Neural progenitor cell (in vitro differentiated cells): ENCODE results near the gene USH1G. TPM values are rescaled to one million over a fixed set of nuclear protein-coding genes. Genes with fewer than 3 reads are reported as not detected.

Experiments used
- DNase-seq: peaks from one replicate; pipeline ENCODE4 v3.0.0-alpha.2; 2016; ENCODE audit warnings: low spot score
- H2AFZ ChIP-seq: fragments of 200-600 bp; sonication (generic); replicated peaks from 2 replicates; pipeline ENCODE4 v1.6.1; 2016; ENCODE audit warnings: antibody characterized with exemption
- H3F3A ChIP-seq: fragments of 200-600 bp; sonication (generic); 2 replicates; pipeline ENCODE4 v1.6.1; 2016; ENCODE audit warnings: antibody characterized with exemption, low read depth
- H3K27ac ChIP-seq: fragments of 200-600 bp; sonication (generic); 2 replicates; pipeline ENCODE4 v1.5.1; 2016; ENCODE audit warnings: mild to moderate bottlenecking
- H3K27me3 ChIP-seq: fragments of 200-600 bp; sonication (generic); 2 replicates; pipeline ENCODE4 v1.6.1; 2016; ENCODE audit warnings: mild to moderate bottlenecking, moderate library complexity
- H3K36me3 ChIP-seq: fragments of 200-600 bp; sonication (generic); 2 replicates; pipeline ENCODE4 v1.5.1; 2016
- H3K4me1 ChIP-seq: fragments of 200-600 bp; sonication (generic); 2 replicates; pipeline ENCODE4 v1.6.1; 2016; ENCODE audit warnings: mixed run types
- H3K4me2 ChIP-seq: fragments of 200-600 bp; sonication (generic); 2 replicates; pipeline ENCODE4 v1.6.1; 2016
- H3K4me3 ChIP-seq: fragments of 200-600 bp; sonication (generic); 2 replicates; pipeline ENCODE4 v1.5.1; 2016
- H3K79me2 ChIP-seq: fragments of 200-600 bp; sonication (generic); 2 replicates; pipeline ENCODE4 v1.6.1; 2016; ENCODE audit warnings: low read depth
- H3K9ac ChIP-seq: fragments of 200-600 bp; sonication (generic); 2 replicates; pipeline ENCODE4 v1.6.1; 2016
- H3K9me3 ChIP-seq: fragments of 200-600 bp; sonication (generic); 2 replicates; pipeline ENCODE4 v1.5.1; 2016; ENCODE audit warnings: low read depth
- H4K20me1 ChIP-seq: fragments of 200-600 bp; sonication (generic); 2 replicates; pipeline ENCODE4 v1.6.1; 2016; ENCODE audit warnings: low read depth
- H3K27ac Mint-ChIP-seq: 3 replicates; pipeline ENCODE4 v1.8.0; 2021; ENCODE audit warnings: mixed read lengths
- H3K27me3 Mint-ChIP-seq: 2 replicates; pipeline ENCODE4 v1.8.0; 2022; ENCODE audit warnings: low read depth, mild to moderate bottlenecking, inconsistent platforms, moderate library complexity, mixed read lengths; ENCODE audit not compliant: insufficient read depth
- H3K36me3 Mint-ChIP-seq: 3 replicates; pipeline ENCODE4 v1.8.0; 2021; ENCODE audit warnings: mixed read lengths
- H3K4me1 Mint-ChIP-seq: 3 replicates; pipeline ENCODE4 v1.8.0; 2021; ENCODE audit warnings: mixed read lengths
- H3K4me3 Mint-ChIP-seq: 3 replicates; pipeline ENCODE4 v1.8.0; 2021; ENCODE audit warnings: mild to moderate bottlenecking, moderate library complexity, mixed read lengths
- H3K9me3 Mint-ChIP-seq: 3 replicates; pipeline ENCODE4 v1.8.0; 2020; ENCODE audit warnings: mixed read lengths
- EZH2 ChIP-seq: fragments of 200-600 bp; sonication (generic); IDR thresholded peaks from 2 replicates; pipeline ENCODE4 v1.6.1; 2017; ENCODE audit warnings: antibody characterized with exemption, mild to moderate bottlenecking, moderate library complexity
- EZH2phosphoT487 ChIP-seq: fragments of 200-600 bp; sonication (generic); IDR thresholded peaks from 2 replicates; pipeline ENCODE4 v1.6.1; 2017; ENCODE audit warnings: antibody characterized with exemption
- total RNA-seq: library from RNA; depleted of rRNA; stranded (reverse); fragments of >200 nt; gene quantifications from 2 replicates; pipeline ENCODE4 v1.2.3, GENCODE V29; 2015; ENCODE audit warnings: low replicate concordance
- TF ChIP-seq, protein P1 (sequence below): fragments of 200-600 bp; sonication (generic); IDR thresholded peaks from 2 replicates; pipeline ENCODE4 v1.5.1; 2017; ENCODE audit warnings: antibody characterized with exemption, mild to moderate bottlenecking

Gene USH1G
- total RNA-seq, 1 donor from 2014 or later = not detected

DNA sequence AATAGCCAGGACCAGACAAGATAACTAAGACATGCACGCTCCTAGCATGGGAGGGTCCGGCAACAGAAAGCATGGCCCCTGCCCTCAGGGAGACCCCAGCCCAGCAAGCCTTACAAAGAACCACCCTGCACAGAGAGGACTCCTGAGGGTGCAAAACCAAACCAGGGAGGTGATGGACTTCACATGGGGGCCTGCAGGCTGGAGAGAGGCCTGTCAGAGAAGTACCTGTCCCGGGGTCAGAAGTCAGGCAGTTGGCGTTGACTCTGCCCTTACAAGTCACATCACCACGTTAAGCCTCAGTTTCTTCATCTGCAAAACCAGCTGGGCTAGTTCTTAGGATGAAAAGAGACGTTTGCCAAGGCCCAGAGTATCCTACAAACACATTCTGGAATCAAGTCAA, 5.7 kb upstream of the USH1G start:
- H3K4me1 Mint-ChIP-seq = peaks cover 2% of the 10 kb centered on the region
- no peak for TF ChIP-seq EZH2phosphoT487
- TF ChIP-seq, protein P1, sequence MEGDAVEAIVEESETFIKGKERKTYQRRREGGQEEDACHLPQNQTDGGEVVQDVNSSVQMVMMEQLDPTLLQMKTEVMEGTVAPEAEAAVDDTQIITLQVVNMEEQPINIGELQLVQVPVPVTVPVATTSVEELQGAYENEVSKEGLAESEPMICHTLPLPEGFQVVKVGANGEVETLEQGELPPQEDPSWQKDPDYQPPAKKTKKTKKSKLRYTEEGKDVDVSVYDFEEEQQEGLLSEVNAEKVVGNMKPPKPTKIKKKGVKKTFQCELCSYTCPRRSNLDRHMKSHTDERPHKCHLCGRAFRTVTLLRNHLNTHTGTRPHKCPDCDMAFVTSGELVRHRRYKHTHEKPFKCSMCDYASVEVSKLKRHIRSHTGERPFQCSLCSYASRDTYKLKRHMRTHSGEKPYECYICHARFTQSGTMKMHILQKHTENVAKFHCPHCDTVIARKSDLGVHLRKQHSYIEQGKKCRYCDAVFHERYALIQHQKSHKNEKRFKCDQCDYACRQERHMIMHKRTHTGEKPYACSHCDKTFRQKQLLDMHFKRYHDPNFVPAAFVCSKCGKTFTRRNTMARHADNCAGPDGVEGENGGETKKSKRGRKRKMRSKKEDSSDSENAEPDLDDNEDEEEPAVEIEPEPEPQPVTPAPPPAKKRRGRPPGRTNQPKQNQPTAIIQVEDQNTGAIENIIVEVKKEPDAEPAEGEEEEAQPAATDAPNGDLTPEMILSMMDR = no peak
- TF ChIP-seq EZH2 = no peak
- H3K27ac Mint-ChIP-seq = no peak overlapping the region
- no peak overlapping the region for H3K9ac ChIP-seq
- no peak overlapping the region for H3K27ac ChIP-seq
- H3K36me3 ChIP-seq = no peaks in the 10 kb centered on the region
- no peaks in the 10 kb centered on the region for H3K79me2 ChIP-seq
- no peaks in the 10 kb centered on the region for H3K36me3 Mint-ChIP-seq
- no peak for DNase-seq
- peaks cover 9% of the 10 kb centered on the region for H3K4me1 ChIP-seq
- H2AFZ ChIP-seq = no peak overlapping the region
- H3K27me3 Mint-ChIP-seq = peaks cover 70% of the 10 kb centered on the region
- H3K27me3 ChIP-seq = peaks cover 99% of the 10 kb centered on the region
- H3K9me3 ChIP-seq = no peaks in the 10 kb centered on the region
- H3K4me3 Mint-ChIP-seq = no peak overlapping the region
- no peak overlapping the region for H3K4me3 ChIP-seq
- H3K4me2 ChIP-seq = no peak overlapping the region
- H3F3A ChIP-seq = no peaks in the 10 kb centered on the region
- no peaks in the 10 kb centered on the region for H3K9me3 Mint-ChIP-seq
- peaks cover 9% of the 10 kb centered on the region for H4K20me1 ChIP-seq

DNA sequence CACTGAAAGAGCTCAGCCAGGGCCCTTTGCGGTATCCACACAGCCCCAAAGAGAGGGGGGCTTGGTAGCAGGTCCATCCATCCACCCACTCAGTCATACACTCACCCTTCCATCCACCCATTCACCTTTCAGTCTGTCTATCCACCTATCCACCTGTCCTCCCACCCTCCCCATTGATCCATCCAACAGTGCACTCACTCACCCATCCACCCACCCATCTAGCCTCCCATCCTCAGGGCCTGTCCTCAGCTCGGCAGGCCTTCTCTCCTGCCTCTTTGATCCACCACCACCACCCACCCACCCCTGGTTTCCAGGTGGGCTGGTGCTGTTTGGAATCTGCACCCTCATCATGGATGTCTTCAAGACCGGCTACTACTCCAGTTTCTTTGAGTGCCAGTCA, 2.2 kb upstream of the USH1G start:
- TF ChIP-seq, protein P1 = no peak
- no peak for TF ChIP-seq EZH2phosphoT487
- TF ChIP-seq EZH2 = no peak
- H3K4me1 Mint-ChIP-seq = peaks cover 8% of the 10 kb centered on the region
- Histone ChIP-seq H3K4me1 (peaks cover 21% of the 10 kb centered on the region), H2AFZ (no peak overlapping the region), H4K20me1 (peaks cover 3% of the 10 kb centered on the region), H3K9ac (no peak overlapping the region), H3K4me2 (no peak overlapping the region), H3K9me3 (no peaks in the 10 kb centered on the region), H3K27me3 (peaks cover 90% of the 10 kb centered on the region), H3F3A (no peaks in the 10 kb centered on the region), H3K27ac (no peak overlapping the region), H3K79me2 (no peaks in the 10 kb centered on the region), H3K36me3 (no peaks in the 10 kb centered on the region), H3K4me3 (no peak overlapping the region)
- peaks cover 56% of the 10 kb centered on the region for H3K27me3 Mint-ChIP-seq
- no peak overlapping the region for H3K27ac Mint-ChIP-seq
- no peak for DNase-seq
- no peaks in the 10 kb centered on the region for H3K36me3 Mint-ChIP-seq
- H3K4me3 Mint-ChIP-seq = peak overlapping the region; percentile 48
- no peaks in the 10 kb centered on the region for H3K9me3 Mint-ChIP-seq

DNA sequence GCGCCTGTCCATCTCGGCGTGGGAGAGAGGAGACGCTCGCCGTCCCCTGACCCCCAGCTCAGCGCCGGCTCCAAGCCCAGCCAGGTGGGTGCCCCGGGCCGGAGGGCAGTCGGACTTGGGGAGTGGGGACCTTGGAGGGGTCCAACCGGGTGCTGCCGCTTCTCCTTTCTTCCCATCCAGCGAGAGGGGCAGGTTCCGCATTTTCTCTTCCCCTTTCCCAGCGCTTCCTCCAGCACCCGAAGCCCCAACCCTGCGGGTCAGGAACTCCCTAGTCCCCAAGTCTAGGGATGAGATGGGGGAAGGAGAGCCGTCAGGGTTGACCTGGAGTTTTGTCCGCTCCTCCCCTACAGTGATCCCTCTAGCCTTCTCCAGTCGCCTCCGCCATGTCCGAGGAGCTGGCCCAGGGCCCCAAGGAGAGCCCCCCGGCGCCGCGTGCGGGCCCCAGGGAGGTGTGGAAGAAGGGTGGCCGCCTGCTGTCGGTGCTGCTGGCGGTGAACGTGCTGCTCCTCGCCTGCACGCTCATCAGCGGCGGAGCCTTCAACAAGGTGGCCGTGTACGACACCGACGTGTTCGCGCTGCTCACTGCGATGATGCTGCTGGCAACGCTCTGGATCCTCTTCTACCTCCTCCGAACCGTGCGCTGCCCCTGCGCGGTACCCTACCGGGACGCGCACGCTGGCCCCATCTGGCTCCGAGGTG, 1.3 kb upstream of the USH1G start, which contains the start of gene OTOP2:
Gene OTOP2 (plus strand): TSS at position 24 of the 699 bp plus-strand sequence. CDS start 360 bp downstream, at position 384.
- peaks cover 3% of the 10 kb centered on the region for H4K20me1 ChIP-seq
- peaks cover 81% of the 10 kb centered on the region for H3K27me3 ChIP-seq
- H3K36me3 ChIP-seq = no peaks in the 10 kb centered on the region
- no peak within 1 kb of the TSS for H3K9ac ChIP-seq
- Mint-ChIP-seq H3K27ac (no peak within 1 kb of the TSS), H3K4me3 (peak within 1 kb of the TSS; percentile 55), H3K4me1 (peaks cover 8% of the 10 kb centered on the region), H3K36me3 (no peaks in the 10 kb centered on the region), H3K9me3 (no peaks in the 10 kb centered on the region), H3K27me3 (peaks cover 53% of the 10 kb centered on the region)
- no peak within 1 kb of the TSS for H3K27ac ChIP-seq
- no peaks in the 10 kb centered on the region for H3F3A ChIP-seq
- no peaks in the 10 kb centered on the region for H3K79me2 ChIP-seq
- peak within 1 kb of the TSS; percentile 49 for H3K4me3 ChIP-seq
- TF ChIP-seq EZH2phosphoT487 (peak; percentile 78), EZH2 (peak; percentile 80)
- TF ChIP-seq, protein P1 = no peak
- DNase-seq = peak; percentile 38
- H3K4me2 ChIP-seq = peak within 1 kb of the TSS; percentile 87
- H2AFZ ChIP-seq = peak within 1 kb of the TSS; percentile 61
- no peaks in the 10 kb centered on the region for H3K9me3 ChIP-seq
- peaks cover 21% of the 10 kb centered on the region for H3K4me1 ChIP-seq
